ENCODE data around the gene TTC9.

The TTC9 gene

DNA sequence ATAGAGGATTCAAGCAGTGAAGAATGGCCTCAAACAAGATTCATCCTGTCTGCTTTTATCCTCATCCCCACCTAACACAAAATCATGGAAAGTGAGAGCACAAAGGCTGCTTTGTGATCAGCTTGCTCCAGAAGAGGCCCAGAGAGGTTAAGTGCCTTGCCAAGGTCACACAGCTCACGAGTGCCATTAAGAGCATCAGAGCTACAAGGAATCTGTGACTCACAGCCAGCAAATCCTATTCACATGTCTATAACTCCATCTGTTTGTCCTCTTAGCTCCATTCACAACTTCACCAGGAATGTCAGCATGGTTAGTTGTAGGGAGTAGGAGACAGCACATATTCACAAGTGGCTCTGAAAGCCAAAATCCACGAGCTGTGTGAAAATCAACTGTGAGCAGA lies 79.8 kb downstream of the TTC9 start:
- Histone ChIP-seq H3K4me3 (ENCODE audit: low read length) (no peak overlapping the region), H3K4me1 (ENCODE audit: control insufficient read depth, insufficient read depth, low read length) (peaks cover 10% of the 10 kb centered on the region), H3K9ac (ENCODE audit: low read length) (no peak overlapping the region), H3K27me3 (replicated peaks; ENCODE audit: control insufficient read depth, insufficient read depth, low read length) (peaks cover 47% of the 10 kb centered on the region), H3K36me3 (ENCODE audit: control insufficient read depth, insufficient read depth, low read length, severe bottlenecking) (no peaks in the 10 kb centered on the region), H3K9me3 (ENCODE audit: control insufficient read depth, low read length) (no peaks in the 10 kb centered on the region)
- DNase-seq (ENCODE audit: low read depth) = no peak

DNA sequence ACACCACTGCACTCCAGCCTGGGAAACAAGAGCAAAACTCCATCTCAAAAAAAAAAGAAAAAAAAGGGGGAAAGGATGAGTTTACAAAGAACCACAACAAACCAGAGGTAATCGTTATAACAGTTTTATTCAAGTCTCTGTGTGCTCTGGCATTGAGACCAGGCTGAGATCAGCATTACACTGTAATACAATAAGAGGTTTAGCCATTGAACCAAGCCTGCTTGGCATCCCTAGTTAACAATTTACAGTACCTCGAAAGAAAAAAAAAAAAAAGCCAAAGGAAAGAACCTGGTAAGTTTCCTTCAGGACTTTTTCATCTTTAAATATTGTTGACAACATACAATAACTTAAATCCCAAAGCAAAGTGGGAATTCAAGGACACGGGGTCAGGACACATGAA lies 80.7 kb downstream of the TTC9 start:
- peaks cover 14% of the 10 kb centered on the region for H3K4me1 ChIP-seq (ENCODE audit: control insufficient read depth, insufficient read depth, low read length)
- H3K9ac ChIP-seq (ENCODE audit: low read length) = no peak overlapping the region
- DNase-seq (ENCODE audit: low read depth) = no peak
- no peaks in the 10 kb centered on the region for H3K9me3 ChIP-seq (ENCODE audit: control insufficient read depth, low read length)
- H3K27me3 ChIP-seq (replicated peaks; ENCODE audit: control insufficient read depth, insufficient read depth, low read length) = peaks cover 41% of the 10 kb centered on the region
- no peak overlapping the region for H3K4me3 ChIP-seq (ENCODE audit: low read length)
- no peaks in the 10 kb centered on the region for H3K36me3 ChIP-seq (ENCODE audit: control insufficient read depth, insufficient read depth, low read length, severe bottlenecking)

DNA sequence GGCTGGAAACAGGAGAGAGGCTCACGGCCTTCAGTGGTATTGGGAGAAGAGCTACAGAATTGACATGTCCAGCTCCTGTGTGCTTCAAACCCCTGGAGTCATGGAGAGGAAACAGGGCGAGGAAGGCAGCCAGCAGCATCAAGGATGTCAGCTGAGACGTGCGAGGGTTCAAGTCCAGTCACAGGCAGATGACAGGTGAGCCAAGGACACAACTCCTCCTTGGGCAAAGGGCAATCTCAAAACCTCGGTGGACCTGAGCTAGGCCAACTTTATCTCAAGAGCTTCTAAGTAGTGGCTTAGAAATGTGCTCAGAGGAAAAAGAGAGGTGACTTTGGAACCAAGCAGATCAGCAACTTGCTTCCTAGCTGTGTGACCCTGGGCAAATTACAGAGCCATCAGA lies 81.6 kb downstream of the TTC9 start:
- Histone ChIP-seq H3K9me3 (ENCODE audit: control insufficient read depth, low read length) (no peaks in the 10 kb centered on the region), H3K27me3 (replicated peaks; ENCODE audit: control insufficient read depth, insufficient read depth, low read length) (peaks cover 37% of the 10 kb centered on the region), H3K4me3 (ENCODE audit: low read length) (no peak overlapping the region), H3K4me1 (ENCODE audit: control insufficient read depth, insufficient read depth, low read length) (peaks cover 14% of the 10 kb centered on the region), H3K9ac (ENCODE audit: low read length) (no peak overlapping the region), H3K36me3 (ENCODE audit: control insufficient read depth, insufficient read depth, low read length, severe bottlenecking) (no peaks in the 10 kb centered on the region)
- no peak for DNase-seq (ENCODE audit: low read depth)

DNA sequence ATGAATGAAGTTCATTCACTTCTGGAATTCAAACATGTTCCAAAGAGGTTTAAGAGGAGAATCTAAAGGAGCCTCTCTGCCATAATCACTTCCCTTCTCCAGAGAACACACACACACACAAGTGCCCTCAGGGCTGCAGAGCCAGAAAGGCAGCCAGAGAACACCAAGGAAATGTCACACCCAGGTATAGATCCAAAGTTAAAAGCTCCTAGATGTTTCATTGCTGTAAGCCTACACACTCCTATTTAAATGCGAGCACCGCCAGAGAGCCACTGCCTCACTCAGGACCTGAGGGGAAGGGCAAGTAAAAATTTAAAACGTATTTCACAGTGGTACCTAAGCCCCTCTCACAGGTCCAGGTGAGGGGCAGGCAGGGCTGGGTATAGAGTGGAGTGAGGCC lies 82.4 kb downstream of the TTC9 start:
- no peak for DNase-seq (ENCODE audit: low read depth)
- Histone ChIP-seq H3K9me3 (ENCODE audit: control insufficient read depth, low read length) (no peaks in the 10 kb centered on the region), H3K27me3 (replicated peaks; ENCODE audit: control insufficient read depth, insufficient read depth, low read length) (peaks cover 33% of the 10 kb centered on the region), H3K4me3 (ENCODE audit: low read length) (no peak overlapping the region), H3K36me3 (ENCODE audit: control insufficient read depth, insufficient read depth, low read length, severe bottlenecking) (no peaks in the 10 kb centered on the region), H3K9ac (ENCODE audit: low read length) (no peak overlapping the region), H3K4me1 (ENCODE audit: control insufficient read depth, insufficient read depth, low read length) (peaks cover 14% of the 10 kb centered on the region)

DNA sequence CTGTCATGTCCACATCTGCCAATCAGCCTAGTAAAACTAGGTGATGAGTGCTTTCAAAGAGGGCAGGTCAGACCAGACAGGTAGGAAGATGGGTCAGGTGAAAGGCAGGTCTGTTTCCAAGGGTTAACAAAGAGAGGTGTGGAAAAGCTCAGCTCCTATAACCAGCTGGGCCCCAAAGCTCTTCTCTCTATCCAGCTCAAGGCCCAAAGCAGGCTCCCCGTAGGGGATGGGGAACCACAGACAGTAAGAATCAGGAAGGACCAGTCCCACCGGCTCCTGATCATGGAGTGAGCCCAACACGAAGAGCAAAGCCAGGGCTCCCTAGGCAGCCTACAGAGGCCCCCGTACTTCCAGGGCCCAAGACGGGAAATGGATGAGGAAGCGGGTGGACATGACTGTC lies 83.2 kb downstream of the TTC9 start:
- H3K9ac ChIP-seq (ENCODE audit: low read length) = no peak overlapping the region
- no peak for DNase-seq (ENCODE audit: low read depth)
- peaks cover 14% of the 10 kb centered on the region for H3K4me1 ChIP-seq (ENCODE audit: control insufficient read depth, insufficient read depth, low read length)
- no peaks in the 10 kb centered on the region for H3K9me3 ChIP-seq (ENCODE audit: control insufficient read depth, low read length)
- H3K36me3 ChIP-seq (ENCODE audit: control insufficient read depth, insufficient read depth, low read length, severe bottlenecking) = no peaks in the 10 kb centered on the region
- peaks cover 36% of the 10 kb centered on the region for H3K27me3 ChIP-seq (replicated peaks; ENCODE audit: control insufficient read depth, insufficient read depth, low read length)
- H3K4me3 ChIP-seq (ENCODE audit: low read length) = no peak overlapping the region

Data from adipocyte (in vitro differentiated cells).